H1 (cell line): ENCODE results near the gene FIGNL1. TPM values are rescaled to one million over a fixed set of nuclear protein-coding genes. Genes with fewer than 3 reads are reported as not detected.

Experiments used
- BACH1 ChIP-seq: IDR thresholded peaks from 2 replicates; pipeline ENCODE4 v1.6.1; 2012; ENCODE audit warnings: low read length, improper control_type of control experiment
- CHD1 ChIP-seq: IDR thresholded peaks from 2 replicates; pipeline ENCODE4 v1.6.1; 2012; ENCODE audit warnings: low read depth, low read length, improper control_type of control experiment
- CHD2 ChIP-seq: IDR thresholded peaks from 2 replicates; pipeline ENCODE4 v1.6.1; 2012; ENCODE audit warnings: low read length, improper control_type of control experiment
- CHD7 ChIP-seq: fragments of 300-600 bp; sonication (generic); IDR thresholded peaks from 2 replicates; pipeline ENCODE4 v1.7.1; 2012; ENCODE audit warnings: low read length, moderate library complexity, mild to moderate bottlenecking, inconsistent platforms; ENCODE audit not compliant: insufficient replicate concordance
- CREB1 ChIP-seq: IDR thresholded peaks from 2 replicates; pipeline ENCODE4 v1.6.1; 2012; ENCODE audit warnings: inconsistent platforms
- HDAC6 ChIP-seq: IDR thresholded peaks from one replicate; pipeline ENCODE4 v1.7.1; 2012; ENCODE audit warnings: low read depth, mild to moderate bottlenecking, inconsistent platforms, low read length, moderate library complexity
- KDM1A ChIP-seq: fragments of 200-600, 300-600 bp; sonication (generic); IDR thresholded peaks from 2 replicates; pipeline ENCODE4 v1.7.1; 2016; ENCODE audit warnings: mild to moderate bottlenecking, low read length, borderline replicate concordance
- SIRT6 ChIP-seq: IDR thresholded peaks from one replicate; pipeline ENCODE4 v1.7.1; 2012; ENCODE audit warnings: low read length, inconsistent platforms
- TAF1 ChIP-seq: IDR thresholded peaks from 2 replicates; pipeline ENCODE4 v1.6.1; 2011; ENCODE audit warnings: mild to moderate bottlenecking, low read depth, low read length
- TCF12 ChIP-seq: IDR thresholded peaks from 2 replicates; pipeline ENCODE4 v1.6.1; 2011; ENCODE audit warnings: low read depth, mild to moderate bottlenecking, low read length
- polyA plus RNA-seq, 7 experiments: library from polyadenylated mRNA; depleted of rRNA in 3 of 7; stranded (reverse) in 5 of 7; unstranded in 2 of 7; fragments of >200 nt in 5 of 7; fragments of 200-250 nt in 2 of 7; gene quantifications; 1 replicate in 5 of 7; 2 replicates in 1 of 7; 4 replicates in 1 of 7; pipeline versions ENCODE4 v1.2.1 to v1.2.3, GENCODE V29; 2011 to 2013; ENCODE audit warnings: missing spikeins in 2 of 7, mixed read lengths in 2 of 7
- total RNA-seq: library from RNA; stranded (reverse); fragmentation: NEBNext Ultra II Directional; extraction: Animal tissue kit (Norgen Biotek cat#: 25700); gene quantifications from 2 replicates; pipeline ENCODE4 v1.2.1, GENCODE V29; 2021

FIGNL1 gene
- total and polyA plus RNA-seq, 2 of the 8 experiments (the other 6 are each of a cell fraction or from before 2014, with no cell fraction given), result 6.5 to 9.9 TPM

- no peak for TF ChIP-seq CHD7
- TF ChIP-seq TAF1, result no peak
- TF ChIP-seq CHD1, result no peak
- no peak for TF ChIP-seq KDM1A
- no peak for TF ChIP-seq HDAC6
- no peak for TF ChIP-seq BACH1
- no peak for TF ChIP-seq CREB1
- no peak for TF ChIP-seq SIRT6
- TF ChIP-seq CHD2, result no peak
- no peak for TF ChIP-seq TCF12
- TF ChIP-seq, all 59 proteins: peak for 0
These were observed 46.4 kb upstream of the FIGNL1 start (continued) for GRCh38 chr7:50496569-50496968.
